Measurements from ENCODE around the gene CELF4. TPM values are rescaled to one million over a fixed set of nuclear protein-coding genes. Genes with fewer than 3 reads are reported as not detected.

The CELF4 gene
- total RNA-seq, 1 experiment from 2014 or later: 0.40 TPM

- no peaks in the 10 kb centered on the region for H3K36me3 ChIP-seq (ENCODE audit: low read depth, low read length)
- no peak overlapping the region for H3K9ac ChIP-seq (ENCODE audit: low read length)
- H4K20me1 ChIP-seq (ENCODE audit: low read length): no peaks in the 10 kb centered on the region
- no peaks in the 10 kb centered on the region for H3K9me2 ChIP-seq (replicated peaks; ENCODE audit: low read length)
- POLR2A ChIA-PET (ENCODE audit: unreplicated experiment): no interaction called here
- no peaks in the 10 kb centered on the region for H3F3A ChIP-seq (ENCODE audit: low read length, unreplicated experiment)
- H3K4me2 ChIP-seq (ENCODE audit: low read length): no peak overlapping the region
- CTCF ChIA-PET: no interaction called here
- H3K79me2 ChIP-seq (ENCODE audit: low read length): no peaks in the 10 kb centered on the region
- no peaks in the 10 kb centered on the region for H3K9me3 ChIP-seq (ENCODE audit: low read length)
- no peak overlapping the region for H3K4me3 ChIP-seq (ENCODE audit: low read length)
- no peak for TF ChIP-seq EZH2 (IDR thresholded peaks at IDR 0.05; ENCODE audit: low read length, unreplicated experiment)
- no peak for TF ChIP-seq CTCF (conservative IDR thresholded peaks at IDR 0.05; ENCODE audit: low read depth, low read length)
- no peak for TF ChIP-seq EZH2phosphoT487 (IDR thresholded peaks at IDR 0.05; ENCODE audit: borderline replicate concordance, low read length)
- no TSS peak for BruUV-seq (replicated peaks)
- H2AFZ ChIP-seq (ENCODE audit: low read length): no peak overlapping the region
- H3K27me3 ChIP-seq (ENCODE audit: low read length): no peaks in the 10 kb centered on the region
- DNase-seq (no peak), ATAC-seq (no peak)
- intact Hi-C loops (cut with micrococcal nuclease): no loop called here
- no peak overlapping the region for H3K27ac ChIP-seq (ENCODE audit: low read length)
- H3K4me1 ChIP-seq (ENCODE audit: insufficient read depth, low read length): peaks cover 10% of the 10 kb centered on the region
Observed at GRCh38 chr18:37297106-37297505, 268.5 kb downstream of the CELF4 start.

- Histone ChIP-seq H3K4me1 (ENCODE audit: insufficient read depth, low read length) (peaks cover 9% of the 10 kb centered on the region), H3K9ac (ENCODE audit: low read length) (no peak overlapping the region), H4K20me1 (ENCODE audit: low read length) (no peaks in the 10 kb centered on the region), H3K4me2 (ENCODE audit: low read length) (no peak overlapping the region), H3K9me3 (ENCODE audit: low read length) (no peaks in the 10 kb centered on the region), H3K27me3 (ENCODE audit: low read length) (no peaks in the 10 kb centered on the region), H3K79me2 (ENCODE audit: low read length) (no peaks in the 10 kb centered on the region), H3K9me2 (replicated peaks; ENCODE audit: low read length) (no peaks in the 10 kb centered on the region), H3K4me3 (ENCODE audit: low read length) (no peak overlapping the region), H3K27ac (ENCODE audit: low read length) (no peak overlapping the region), H3F3A (ENCODE audit: low read length, unreplicated experiment) (no peaks in the 10 kb centered on the region), H2AFZ (ENCODE audit: low read length) (no peak overlapping the region), H3K36me3 (ENCODE audit: low read depth, low read length) (no peaks in the 10 kb centered on the region)
- BruUV-seq (replicated peaks): no TSS peak
- intact Hi-C loops (cut with micrococcal nuclease): no loop called here
- DNase-seq: peak; percentile 2
- POLR2A ChIA-PET (ENCODE audit: unreplicated experiment): no interaction called here
- TF ChIP-seq EZH2phosphoT487 (IDR thresholded peaks at IDR 0.05; ENCODE audit: borderline replicate concordance, low read length) (no peak), CTCF (conservative IDR thresholded peaks at IDR 0.05; ENCODE audit: low read depth, low read length) (peak; percentile 43; the same call in 1 of the 2 replicates), EZH2 (IDR thresholded peaks at IDR 0.05; ENCODE audit: low read length, unreplicated experiment) (no peak)
- CTCF ChIA-PET: no interaction called here
- ATAC-seq: no peak
Observed at GRCh38 chr18:37294951-37295350, 270.6 kb downstream of the CELF4 start.

GRCh38 chr18:37293359-37293758, 272.2 kb downstream of the CELF4 start:
- Histone ChIP-seq H3K4me3 (ENCODE audit: low read length) (no peak overlapping the region), H2AFZ (ENCODE audit: low read length) (no peak overlapping the region), H3K9me3 (ENCODE audit: low read length) (no peaks in the 10 kb centered on the region), H3F3A (ENCODE audit: low read length, unreplicated experiment) (no peaks in the 10 kb centered on the region), H3K27me3 (ENCODE audit: low read length) (no peaks in the 10 kb centered on the region), H3K4me2 (ENCODE audit: low read length) (no peak overlapping the region), H3K4me1 (ENCODE audit: insufficient read depth, low read length) (no peaks in the 10 kb centered on the region), H4K20me1 (ENCODE audit: low read length) (no peaks in the 10 kb centered on the region), H3K9ac (ENCODE audit: low read length) (no peak overlapping the region), H3K79me2 (ENCODE audit: low read length) (no peaks in the 10 kb centered on the region), H3K27ac (ENCODE audit: low read length) (no peak overlapping the region), H3K9me2 (replicated peaks; ENCODE audit: low read length) (no peaks in the 10 kb centered on the region), H3K36me3 (ENCODE audit: low read depth, low read length) (no peaks in the 10 kb centered on the region)
- BruUV-seq (replicated peaks): no TSS peak
- TF ChIP-seq EZH2 (IDR thresholded peaks at IDR 0.05; ENCODE audit: low read length, unreplicated experiment): no peak
- no peak for TF ChIP-seq EZH2phosphoT487 (IDR thresholded peaks at IDR 0.05; ENCODE audit: borderline replicate concordance, low read length)
- TF ChIP-seq CTCF (conservative IDR thresholded peaks at IDR 0.05; ENCODE audit: low read depth, low read length): no peak
- intact Hi-C loops (cut with micrococcal nuclease): no loop called here
- ATAC-seq (no peak), DNase-seq (no peak)
- CTCF ChIA-PET: no interaction called here
- POLR2A ChIA-PET (ENCODE audit: unreplicated experiment): no interaction called here

Data from PC-3 (cell line).